HEK293 (cell line): ENCODE results near the gene TM7SF3.
A peak's percentile ranks its signal among the peaks of the same experiment; 100 is the strongest.

ENCODE experiments used
- FEZF1 ChIP-seq: fragments of 450-650 bp; formaldehyde crosslinking; IDR thresholded peaks from 2 replicates; pipeline ENCODE4 v1.5.1; 2016; ENCODE audit warnings: missing biosample characterization, missing genetic modification characterization
- GLI2 ChIP-seq: fragments of 450-650 bp; formaldehyde crosslinking; IDR thresholded peaks from 2 replicates; pipeline ENCODE4; 2017; ENCODE audit warnings: missing biosample characterization, missing genetic modification characterization, low read depth, borderline replicate concordance
- HOXA7 ChIP-seq: sonication (generic); formaldehyde crosslinking; IDR thresholded peaks from 2 replicates; pipeline ENCODE4 v1.8.1; 2022; ENCODE audit warnings: missing genetic modification reagents, borderline replicate concordance
- HOXD13 ChIP-seq: sonication (generic); formaldehyde crosslinking; IDR thresholded peaks from 2 replicates; pipeline ENCODE4 v1.8.0; 2022; ENCODE audit warnings: missing genetic modification reagents, borderline replicate concordance
- SCRT1 ChIP-seq: fragments of 450-650 bp; formaldehyde crosslinking; IDR thresholded peaks from 2 replicates; pipeline ENCODE4 v1.5.1; 2016; ENCODE audit warnings: missing biosample characterization, missing genetic modification characterization, borderline replicate concordance
- ZBTB17 ChIP-seq: fragments of 450-650 bp; formaldehyde crosslinking; IDR thresholded peaks from 2 replicates; pipeline ENCODE4 v1.5.1; 2016; ENCODE audit warnings: missing biosample characterization, missing genetic modification characterization
- ZFHX2 ChIP-seq: fragments of 450-650 bp; formaldehyde crosslinking; conservative IDR thresholded peaks from 2 replicates; pipeline ENCODE4 v1.5.1; 2016; ENCODE audit warnings: missing biosample characterization, missing genetic modification characterization
- ZFP41 ChIP-seq: fragments of 450-650 bp; formaldehyde crosslinking; IDR thresholded peaks from 2 replicates; pipeline ENCODE4 v1.5.1; 2016; ENCODE audit warnings: missing biosample characterization, missing genetic modification characterization, borderline replicate concordance
- ZNF132 ChIP-seq: fragments of 450-650 bp; formaldehyde crosslinking; IDR thresholded peaks from 2 replicates; pipeline ENCODE4 v1.5.1; 2017; ENCODE audit warnings: missing biosample characterization, missing genetic modification characterization, borderline replicate concordance
- ZNF133 ChIP-seq: fragments of 450-650 bp; formaldehyde crosslinking; IDR thresholded peaks from 2 replicates; pipeline ENCODE4 v1.5.1; 2016; ENCODE audit warnings: missing biosample characterization, missing genetic modification characterization
- ZNF174 ChIP-seq: fragments of 450-650 bp; formaldehyde crosslinking; IDR thresholded peaks from 2 replicates; pipeline ENCODE4 v1.5.0; 2017; ENCODE audit warnings: missing biosample characterization, mild to moderate bottlenecking, missing genetic modification characterization
- ZNF175 ChIP-seq: fragments of 450-650 bp; formaldehyde crosslinking; IDR thresholded peaks from 2 replicates; pipeline ENCODE4 v1.5.1; 2016; ENCODE audit warnings: missing biosample characterization, missing genetic modification characterization
- ZNF202 ChIP-seq: fragments of 450-650 bp; formaldehyde crosslinking; IDR thresholded peaks from 2 replicates; pipeline ENCODE4 v1.5.1; 2016; ENCODE audit warnings: missing biosample characterization, missing genetic modification characterization, borderline replicate concordance
- ZNF211 ChIP-seq: fragments of 450-650 bp; formaldehyde crosslinking; IDR thresholded peaks from 2 replicates; pipeline ENCODE4 v1.5.1; 2016; ENCODE audit warnings: low read depth, missing biosample characterization, missing genetic modification characterization
- ZNF239 ChIP-seq: fragments of 450-650 bp; formaldehyde crosslinking; IDR thresholded peaks from 2 replicates; pipeline ENCODE4 v1.5.1; 2016; ENCODE audit warnings: missing biosample characterization, missing genetic modification characterization
- ZNF266 ChIP-seq: fragments of 450-650 bp; formaldehyde crosslinking; IDR thresholded peaks from 2 replicates; pipeline ENCODE4 v1.5.1; 2016; ENCODE audit warnings: missing biosample characterization, missing genetic modification characterization, low read depth
- ZNF292 ChIP-seq: fragments of 450-650 bp; formaldehyde crosslinking; IDR thresholded peaks from 2 replicates; pipeline ENCODE4 v1.5.1; 2016; ENCODE audit warnings: low read depth, missing biosample characterization, missing genetic modification characterization, borderline replicate concordance
- ZNF391 ChIP-seq: fragments of 450-650 bp; formaldehyde crosslinking; IDR thresholded peaks from 2 replicates; pipeline ENCODE4 v1.5.1; 2016; ENCODE audit warnings: low read depth, missing biosample characterization, missing genetic modification characterization, borderline replicate concordance
- ZNF433 ChIP-seq: fragments of 450-650 bp; formaldehyde crosslinking; IDR thresholded peaks from 2 replicates; pipeline ENCODE4 v1.5.1; 2016; ENCODE audit warnings: missing biosample characterization, missing genetic modification characterization, low read depth
- ZNF510 ChIP-seq: fragments of 450-650 bp; formaldehyde crosslinking; IDR thresholded peaks from 2 replicates; pipeline ENCODE4 v1.5.1; 2018; ENCODE audit warnings: mild to moderate bottlenecking, missing genetic modification characterization, missing biosample characterization; ENCODE audit not compliant: insufficient replicate concordance
- ZNF558 ChIP-seq: fragments of 450-650 bp; formaldehyde crosslinking; IDR thresholded peaks from 2 replicates; pipeline ENCODE4 v1.5.1; 2016; ENCODE audit warnings: missing biosample characterization, missing genetic modification characterization
- ZNF571 ChIP-seq: fragments of 450-650 bp; formaldehyde crosslinking; IDR thresholded peaks from 2 replicates; pipeline ENCODE4 v1.5.0; 2017; ENCODE audit warnings: missing biosample characterization, missing genetic modification characterization
- ZNF626 ChIP-seq: fragments of 450-650 bp; sonication (Bioruptor Pico); formaldehyde crosslinking; IDR thresholded peaks from 2 replicates; pipeline ENCODE4 v1.5.1; 2018; ENCODE audit warnings: missing biosample characterization, missing genetic modification characterization, inconsistent platforms
- ZNF629 ChIP-seq: fragments of 450-650 bp; formaldehyde crosslinking; IDR thresholded peaks from 2 replicates; pipeline ENCODE4 v1.5.1; 2017; ENCODE audit warnings: missing biosample characterization, missing genetic modification characterization
- ZNF664 ChIP-seq: fragments of 450-650 bp; formaldehyde crosslinking; IDR thresholded peaks from 2 replicates; pipeline ENCODE4 v1.5.1; 2016; ENCODE audit warnings: missing biosample characterization, missing genetic modification characterization
- ZNF692 ChIP-seq: fragments of 450-650 bp; formaldehyde crosslinking; IDR thresholded peaks from 2 replicates; pipeline ENCODE4 v1.5.1; 2016; ENCODE audit warnings: missing biosample characterization, missing genetic modification characterization
- ZNF701 ChIP-seq: fragments of 450-650 bp; formaldehyde crosslinking; IDR thresholded peaks from 2 replicates; pipeline ENCODE4 v1.5.1; 2016; ENCODE audit warnings: missing biosample characterization, missing genetic modification characterization
- ZNF704 ChIP-seq: fragments of 450-650 bp; formaldehyde crosslinking; IDR thresholded peaks from 2 replicates; pipeline ENCODE4 v1.5.1; 2016; ENCODE audit warnings: missing biosample characterization, missing genetic modification characterization
- ZNF830 ChIP-seq: fragments of 450-650 bp; IDR thresholded peaks from 2 replicates; pipeline ENCODE4 v1.5.0; 2018; ENCODE audit warnings: missing biosample characterization, missing genetic modification characterization, low read depth, mild to moderate bottlenecking, moderate library complexity
- ZNF843 ChIP-seq: fragments of 450-650 bp; formaldehyde crosslinking; IDR thresholded peaks from 2 replicates; pipeline ENCODE4 v1.5.1; 2016; ENCODE audit warnings: missing biosample characterization, missing genetic modification characterization
- ZSCAN18 ChIP-seq: fragments of 450-650 bp; formaldehyde crosslinking; IDR thresholded peaks from 2 replicates; pipeline ENCODE4 v1.5.1; 2016; ENCODE audit warnings: missing biosample characterization, missing genetic modification characterization
- TF ChIP-seq, protein P1 (sequence below): fragments of 450-650 bp; formaldehyde crosslinking; IDR thresholded peaks from 2 replicates; pipeline ENCODE4 v1.5.1; 2016; ENCODE audit warnings: missing biosample characterization, missing genetic modification characterization
- TF ChIP-seq, protein P2 (sequence below): fragments of 450-650 bp; formaldehyde crosslinking; optimal IDR thresholded peaks from 2 replicates; pipeline ENCODE3; 2016; ENCODE audit warnings: missing biosample characterization, mild to moderate bottlenecking, missing genetic modification characterization

Gene TM7SF3

GRCh38 chr12:27003421-27004381 is 10.5 kb downstream of the TM7SF3 start (continued):
- TF ChIP-seq ZNF830 (tag by site-specific recombination): no peak
- TF ChIP-seq ZNF211 (tag by site-specific recombination): no peak
- TF ChIP-seq ZNF704 (tag by site-specific recombination): no peak
- TF ChIP-seq ZNF132 (tag by site-specific recombination): no peak
- 0 out of 2 replicates have a peak, but pooled peaks have one; percentile 47 for TF ChIP-seq ZNF239 (tag by site-specific recombination)
- TF ChIP-seq, protein P1, sequence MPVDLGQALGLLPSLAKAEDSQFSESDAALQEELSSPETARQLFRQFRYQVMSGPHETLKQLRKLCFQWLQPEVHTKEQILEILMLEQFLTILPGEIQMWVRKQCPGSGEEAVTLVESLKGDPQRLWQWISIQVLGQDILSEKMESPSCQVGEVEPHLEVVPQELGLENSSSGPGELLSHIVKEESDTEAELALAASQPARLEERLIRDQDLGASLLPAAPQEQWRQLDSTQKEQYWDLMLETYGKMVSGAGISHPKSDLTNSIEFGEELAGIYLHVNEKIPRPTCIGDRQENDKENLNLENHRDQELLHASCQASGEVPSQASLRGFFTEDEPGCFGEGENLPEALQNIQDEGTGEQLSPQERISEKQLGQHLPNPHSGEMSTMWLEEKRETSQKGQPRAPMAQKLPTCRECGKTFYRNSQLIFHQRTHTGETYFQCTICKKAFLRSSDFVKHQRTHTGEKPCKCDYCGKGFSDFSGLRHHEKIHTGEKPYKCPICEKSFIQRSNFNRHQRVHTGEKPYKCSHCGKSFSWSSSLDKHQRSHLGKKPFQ (tag by site-specific recombination): peak; percentile 79
- peak; percentile 95 for TF ChIP-seq SCRT1 (tag by site-specific recombination)
- TF ChIP-seq HOXA7: no peak
- TF ChIP-seq HOXD13 (CRISPR knock-in tag): peak; percentile 65; the same call in 1 of the 2 replicates
- TF ChIP-seq ZNF433 (tag by site-specific recombination): no peak
- TF ChIP-seq ZNF202: no peak
- TF ChIP-seq ZSCAN18 (tag by site-specific recombination): no peak
- TF ChIP-seq ZNF558 (tag by site-specific recombination): no peak
- no peak for TF ChIP-seq ZNF692
- TF ChIP-seq ZNF292 (tag by site-specific recombination): no peak
- TF ChIP-seq ZNF571: no peak
- TF ChIP-seq ZFHX2 (tag by site-specific recombination): peak; percentile 37; the same call in 1 of the 2 replicates
- no peak for TF ChIP-seq ZNF510
- TF ChIP-seq ZNF391: peak; percentile 86; the same call in 1 of the 2 replicates
- TF ChIP-seq, protein P2, sequence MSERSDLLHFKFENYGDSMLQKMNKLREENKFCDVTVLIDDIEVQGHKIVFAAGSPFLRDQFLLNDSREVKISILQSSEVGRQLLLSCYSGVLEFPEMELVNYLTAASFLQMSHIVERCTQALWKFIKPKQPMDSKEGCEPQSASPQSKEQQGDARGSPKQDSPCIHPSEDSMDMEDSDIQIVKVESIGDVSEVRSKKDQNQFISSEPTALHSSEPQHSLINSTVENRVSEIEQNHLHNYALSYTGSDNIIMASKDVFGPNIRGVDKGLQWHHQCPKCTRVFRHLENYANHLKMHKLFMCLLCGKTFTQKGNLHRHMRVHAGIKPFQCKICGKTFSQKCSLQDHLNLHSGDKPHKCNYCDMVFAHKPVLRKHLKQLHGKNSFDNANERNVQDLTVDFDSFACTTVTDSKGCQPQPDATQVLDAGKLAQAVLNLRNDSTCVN: peak; percentile 23
- TF ChIP-seq ZNF174 (tag by site-specific recombination): no peak
- no peak for TF ChIP-seq ZFP41
- no peak for TF ChIP-seq ZNF701
- no peak for TF ChIP-seq ZNF175 (tag by site-specific recombination)
- peak; percentile 100 for TF ChIP-seq ZNF843 (tag by site-specific recombination)
- peak; percentile 80 for TF ChIP-seq ZBTB17 (tag by site-specific recombination)
- peak; percentile 74 for TF ChIP-seq GLI2
- TF ChIP-seq ZNF629: peak; percentile 84
- TF ChIP-seq ZNF133 (tag by site-specific recombination): no peak
- no peak for TF ChIP-seq ZNF266 (tag by site-specific recombination)
- no peak; the same call in 1 of the 2 replicates for TF ChIP-seq ZNF664 (tag by site-specific recombination)
- peak; percentile 94 for TF ChIP-seq FEZF1 (tag by site-specific recombination)
- peak; percentile 26; the same call in 1 of the 2 replicates for TF ChIP-seq ZNF626 (tag by site-specific recombination)
